GM12878 (cell line): Measurements from ENCODE around the gene PI4KB. TPM values are rescaled to one million over a fixed set of nuclear protein-coding genes. Genes with fewer than 3 reads are reported as not detected.

Source experiments
- ASH2L ChIP-seq: fragments of 300-600, 200-600 bp; sonication (generic); IDR thresholded peaks from 2 replicates; pipeline ENCODE4 v1.6.1; 2017; ENCODE audit warnings: low read depth, mild to moderate bottlenecking, borderline replicate concordance
- BCL11A ChIP-seq: IDR thresholded peaks from 2 replicates; pipeline ENCODE4 v1.6.1; 2011; ENCODE audit warnings: low read depth, low read length
- BCL3 ChIP-seq: IDR thresholded peaks from 2 replicates; pipeline ENCODE4 v1.6.1; 2011; ENCODE audit warnings: borderline replicate concordance, low read depth, mild to moderate bottlenecking, moderate library complexity, low read length; ENCODE audit not compliant: insufficient read depth, poor library complexity, severe bottlenecking
- BCLAF1 ChIP-seq: fragments of 450-650 bp; IDR thresholded peaks from 2 replicates; pipeline ENCODE4 v1.6.1; 2017; ENCODE audit warnings: antibody characterized with exemption, mild to moderate bottlenecking, moderate library complexity
- BHLHE40 ChIP-seq, 2 experiments: fragments of 450-650 bp in 1 of 2; IDR thresholded peaks; 2 replicates each; pipeline ENCODE4 v1.6.1; 2011 to 2017; ENCODE audit warnings: low read depth in 2 of 2, borderline replicate concordance in 1 of 2, improper control_type of control experiment in 1 of 2, low read length in 1 of 2, mild to moderate bottlenecking in 1 of 2
- CHD2 ChIP-seq: IDR thresholded peaks from 2 replicates; pipeline ENCODE4 v1.6.1; 2011; ENCODE audit warnings: low read depth, low read length, improper control_type of control experiment, borderline replicate concordance
- EZH2 ChIP-seq: IDR thresholded peaks from 2 replicates; pipeline ENCODE4 v1.6.1; 2012; ENCODE audit warnings: low read depth, mild to moderate bottlenecking, control low read depth, inconsistent platforms, low read length, borderline replicate concordance; ENCODE audit not compliant: control insufficient read depth
- IRF5 ChIP-seq: fragments of 450-650 bp; IDR thresholded peaks from 2 replicates; pipeline ENCODE4 v1.6.1; 2017; ENCODE audit warnings: borderline replicate concordance
- MAX ChIP-seq: IDR thresholded peaks from 2 replicates; pipeline ENCODE4 v1.6.1; 2012; ENCODE audit warnings: low read depth, low read length, improper control_type of control experiment
- MLLT1 ChIP-seq: fragments of 450-650 bp; IDR thresholded peaks from 2 replicates; pipeline ENCODE4 v1.6.1; 2016; ENCODE audit warnings: mild to moderate bottlenecking
- NBN ChIP-seq: fragments of 450-650 bp; IDR thresholded peaks from 2 replicates; pipeline ENCODE4 v1.6.1; 2016
- RAD21 ChIP-seq: IDR thresholded peaks from 2 replicates; pipeline ENCODE4 v1.6.1; 2011; ENCODE audit warnings: mild to moderate bottlenecking, low read depth, low read length, moderate library complexity; ENCODE audit not compliant: insufficient read depth
- REST ChIP-seq: IDR thresholded peaks from 2 replicates; pipeline ENCODE4 v1.6.1; 2012; ENCODE audit warnings: mild to moderate bottlenecking, low read depth, low read length
- STAT3 ChIP-seq: IDR thresholded peaks from 2 replicates; pipeline ENCODE4 v1.6.1; 2011; ENCODE audit warnings: low read depth, low read length, improper control_type of control experiment
- TAF1 ChIP-seq: IDR thresholded peaks from 2 replicates; pipeline ENCODE4 v1.6.1; 2011; ENCODE audit warnings: mild to moderate bottlenecking, low read depth, low read length, borderline replicate concordance
- polyA plus RNA-seq, 11 experiments: library from polyadenylated mRNA; depleted of rRNA in 4 of 11; unstranded in 6 of 11; stranded (reverse) in 5 of 11; fragments of >200 nt; fragmentation: Nextera tagmentation in 4 of 11; fragmentation: Illumina TruSeq in 1 of 11; extraction: Ambion mirVana in 4 of 11; extraction: Trizol in 1 of 11; gene quantifications; 1 replicate in 1 of 11; 2 replicates in 10 of 11; pipeline versions ENCODE4 v1.2.1 to v1.2.3, GENCODE V29; 2011 to 2016; ENCODE audit warnings: inconsistent platforms in 2 of 11, missing spikeins in 2 of 11, low read depth in 1 of 11
- total RNA-seq, 4 experiments: library from RNA; depleted of rRNA in 3 of 4; stranded (reverse); fragments of >200 nt in 3 of 4; fragmentation: Illumina TruSeq in 1 of 4; extraction: Trizol in 1 of 4; gene quantifications; 2 replicates each; pipeline versions ENCODE4 v1.2.1 to v1.2.3, GENCODE V29; 2013 to 2021

Gene PI4KB
- total and polyA plus RNA-seq, 10 of the 15 experiments (the other 5 are each of a cell fraction or from before 2014, with no cell fraction given) = 3.3 to 88.3 (median 51.7) TPM

GRCh38 chr1:151327223-151327902, at the start of gene PI4KB (continued):
- TF ChIP-seq REST (no peak), MLLT1 (no peak), NBN (peak; percentile 15), BCL3 (no peak), EZH2 (no peak), BCL11A (no peak), CHD2 (no peak), RAD21 (no peak), ASH2L (no peak), TAF1 (no peak; the same call in 1 of the 2 replicates), MAX (0 out of 2 replicates have a peak, but pooled peaks have one; percentile 17), BCLAF1 (no peak), IRF5 (peak; percentile 95), STAT3 (no peak), BHLHE40 (IDR thresholded peaks at IDR 0.05; ENCODE audit: borderline replicate concordance in 1 of 2, low read depth in 2 of 2, low read length in 1 of 2) (no peak; a peak in 1 of 4 replicates)
